GM12874 (cell line): ENCODE results near the gene QPCTL.

Source experiments
- CTCF ChIP-seq: IDR thresholded peaks from 2 replicates; pipeline ENCODE4 v1.5.1; 2011; ENCODE audit warnings: low read depth, mild to moderate bottlenecking, control low read depth, low read length, moderate library complexity; ENCODE audit not compliant: insufficient read depth

Gene QPCTL

GRCh38 chr19:45692187-45693105 is at the start of gene QPCTL:
Gene QPCTL, plus strand, starts transcription at chr19:45692666. Its CDS starts 38 bp downstream, at chr19:45692704.
- TF ChIP-seq CTCF = no peak

- TF ChIP-seq CTCF = peak; percentile 99
Measured at GRCh38 chr19:45643024-45643926, 49.2 kb upstream of the QPCTL start.

GRCh38 chr19:45643927-45644771 is 48.3 kb upstream of the QPCTL start:
- TF ChIP-seq CTCF = no peak

- no peak for TF ChIP-seq CTCF
Measured at GRCh38 chr19:45645068-45645630, 47.3 kb upstream of the QPCTL start.

- TF ChIP-seq CTCF = no peak
Measured at GRCh38 chr19:45645631-45646344, 46.7 kb upstream of the QPCTL start.

GRCh38 chr19:45646345-45646698 is 46.1 kb upstream of the QPCTL start:
- TF ChIP-seq CTCF = no peak
